ENCODE results near the gene EHF. TPM values are rescaled to one million over a fixed set of nuclear protein-coding genes. Genes with fewer than 3 reads are reported as not detected.

Gene EHF
- total RNA-seq, 1 experiment from 2014 or later = 118 TPM

- Histone ChIP-seq H3K9me3 (ENCODE audit: insufficient read depth, low read depth) (no peaks in the 10 kb centered on the region), H3K4me3 (no peak overlapping the region), H3K27me3 (ENCODE audit: insufficient read depth, low read depth) (no peaks in the 10 kb centered on the region), H4K20me1 (ENCODE audit: insufficient read depth) (no peaks in the 10 kb centered on the region), H3K4me1 (replicated peaks; ENCODE audit: insufficient read depth) (peaks cover 22% of the 10 kb centered on the region), H3K27ac (no peak overlapping the region), H3K4me2 (no peak overlapping the region), H3K9me2 (ENCODE audit: insufficient read depth) (no peaks in the 10 kb centered on the region), H3K79me2 (ENCODE audit: low read depth) (peaks cover 22% of the 10 kb centered on the region), H3K36me3 (ENCODE audit: low read depth) (no peaks in the 10 kb centered on the region), H2AFZ (no peak overlapping the region), H3F3A (ENCODE audit: insufficient read depth, low read depth) (peaks cover 13% of the 10 kb centered on the region)
- DNase-seq = no peak
- intact Hi-C loops (cut with micrococcal nuclease; ENCODE audit: unreplicated experiment) = no loop called here
- no TSS peak for BruUV-seq (replicated peaks)
- TF ChIP-seq CTCF (conservative IDR thresholded peaks at IDR 0.05) = no peak
- no peak for TF ChIP-seq EZH2 (IDR thresholded peaks at IDR 0.05; ENCODE audit: low read depth)
- CTCF ChIA-PET = no interaction called here
- POLR2A ChIA-PET (ENCODE audit: unreplicated experiment) = interaction anchor here (0.5 kb wide), 1 partner anchor 21 kb away, joined by 9 read pairs; no protein-coding TSS in a partner anchor
Observed at GRCh38 chr11:34616086-34616485, 4.8 kb upstream of the EHF start.

- Histone ChIP-seq H3K36me3 (ENCODE audit: low read depth) (peaks cover 3% of the 10 kb centered on the region; the same call in 1 of the 2 replicates), H3K4me3 (no peak overlapping the region), H3K4me2 (no peak overlapping the region), H2AFZ (no peak overlapping the region), H3K79me2 (ENCODE audit: low read depth) (peaks cover 30% of the 10 kb centered on the region), H3K27me3 (ENCODE audit: insufficient read depth, low read depth) (no peaks in the 10 kb centered on the region), H4K20me1 (ENCODE audit: insufficient read depth) (no peaks in the 10 kb centered on the region), H3F3A (ENCODE audit: insufficient read depth, low read depth) (peaks cover 22% of the 10 kb centered on the region), H3K9me2 (ENCODE audit: insufficient read depth) (no peaks in the 10 kb centered on the region), H3K9me3 (ENCODE audit: insufficient read depth, low read depth) (no peaks in the 10 kb centered on the region), H3K27ac (no peak overlapping the region), H3K4me1 (replicated peaks; ENCODE audit: insufficient read depth) (peaks cover 22% of the 10 kb centered on the region)
- CTCF ChIA-PET = interaction anchor here (0.6 kb wide), 1 partner anchor 13 kb away, joined by 3 read pairs; no protein-coding TSS in a partner anchor
- no peak for DNase-seq
- intact Hi-C loops (cut with micrococcal nuclease; ENCODE audit: unreplicated experiment) = no loop called here
- BruUV-seq (replicated peaks) = no TSS peak
- POLR2A ChIA-PET (ENCODE audit: unreplicated experiment) = no interaction called here
- TF ChIP-seq EZH2 (IDR thresholded peaks at IDR 0.05; ENCODE audit: low read depth) (no peak), CTCF (conservative IDR thresholded peaks at IDR 0.05) (no peak)
Observed at GRCh38 chr11:34616830-34617504, 3.9 kb upstream of the EHF start.

GRCh38 chr11:34618406-34618805 is 2.5 kb upstream of the EHF start:
- ChIA-PET POLR2A (ENCODE audit: unreplicated experiment) (no interaction called here), CTCF (interaction anchor here (0.5 kb wide), 1 partner anchor 48 kb away, joined by 3 read pairs; no protein-coding TSS in a partner anchor)
- no peak overlapping the region for H3K4me2 ChIP-seq
- no peak overlapping the region for H3K4me3 ChIP-seq
- H3K9me2 ChIP-seq (ENCODE audit: insufficient read depth) = no peaks in the 10 kb centered on the region
- no peaks in the 10 kb centered on the region for H3K9me3 ChIP-seq (ENCODE audit: insufficient read depth, low read depth)
- no peaks in the 10 kb centered on the region for H3K27me3 ChIP-seq (ENCODE audit: insufficient read depth, low read depth)
- no peak overlapping the region for H3K27ac ChIP-seq
- peaks cover 18% of the 10 kb centered on the region for H3K36me3 ChIP-seq (ENCODE audit: low read depth)
- H2AFZ ChIP-seq = no peak overlapping the region
- no peaks in the 10 kb centered on the region for H4K20me1 ChIP-seq (ENCODE audit: insufficient read depth)
- DNase-seq = no peak
- intact Hi-C loops (cut with micrococcal nuclease; ENCODE audit: unreplicated experiment) = no loop called here
- TF ChIP-seq CTCF (conservative IDR thresholded peaks at IDR 0.05) = no peak
- TF ChIP-seq EZH2 (IDR thresholded peaks at IDR 0.05; ENCODE audit: low read depth) = no peak
- H3K4me1 ChIP-seq (replicated peaks; ENCODE audit: insufficient read depth) = peaks cover 22% of the 10 kb centered on the region
- no TSS peak for BruUV-seq (replicated peaks)
- H3F3A ChIP-seq (ENCODE audit: insufficient read depth, low read depth) = peaks cover 33% of the 10 kb centered on the region
- peaks cover 45% of the 10 kb centered on the region for H3K79me2 ChIP-seq (ENCODE audit: low read depth)

Measured in PC-9 (cell line).